ENCODE measurements around the gene STPG2. TPM values are rescaled to one million over a fixed set of nuclear protein-coding genes. Genes with fewer than 3 reads are reported as not detected.

The STPG2 gene
- total RNA-seq, 1 donor from 2014 or later: 0.66 TPM

DNA sequence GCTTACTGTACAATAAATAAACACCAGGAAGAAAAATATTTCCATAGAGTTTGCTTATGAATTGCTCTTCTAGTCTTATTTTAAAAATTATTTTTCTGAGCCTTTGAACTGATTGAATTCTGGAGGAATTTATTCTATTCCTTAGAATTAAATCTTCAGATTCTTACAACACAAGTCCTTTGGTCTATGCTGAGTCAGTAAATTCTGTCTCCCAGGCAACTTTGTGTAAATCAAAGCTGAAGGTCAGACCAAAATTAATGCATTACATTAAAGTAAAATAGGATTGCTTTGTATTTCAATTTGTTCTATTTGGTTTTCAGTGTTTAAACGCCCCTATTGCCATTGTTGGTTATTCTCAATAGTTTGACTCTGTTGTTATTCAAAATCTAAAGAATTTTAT lies 26.8 kb upstream of the STPG2 start:
- Mint-ChIP-seq H3K4me3 (ENCODE audit: unreplicated experiment) (no peak overlapping the region), H3K4me1 (ENCODE audit: low read depth, unreplicated experiment) (no peaks in the 10 kb centered on the region), H3K27me3 (ENCODE audit: unreplicated experiment) (peaks cover 4% of the 10 kb centered on the region), H3K36me3 (ENCODE audit: unreplicated experiment) (no peaks in the 10 kb centered on the region), H3K9me3 (ENCODE audit: unreplicated experiment) (no peaks in the 10 kb centered on the region), H3K27ac (ENCODE audit: unreplicated experiment) (no peak overlapping the region)
- no peak for DNase-seq
- TF ChIP-seq, protein P1, sequence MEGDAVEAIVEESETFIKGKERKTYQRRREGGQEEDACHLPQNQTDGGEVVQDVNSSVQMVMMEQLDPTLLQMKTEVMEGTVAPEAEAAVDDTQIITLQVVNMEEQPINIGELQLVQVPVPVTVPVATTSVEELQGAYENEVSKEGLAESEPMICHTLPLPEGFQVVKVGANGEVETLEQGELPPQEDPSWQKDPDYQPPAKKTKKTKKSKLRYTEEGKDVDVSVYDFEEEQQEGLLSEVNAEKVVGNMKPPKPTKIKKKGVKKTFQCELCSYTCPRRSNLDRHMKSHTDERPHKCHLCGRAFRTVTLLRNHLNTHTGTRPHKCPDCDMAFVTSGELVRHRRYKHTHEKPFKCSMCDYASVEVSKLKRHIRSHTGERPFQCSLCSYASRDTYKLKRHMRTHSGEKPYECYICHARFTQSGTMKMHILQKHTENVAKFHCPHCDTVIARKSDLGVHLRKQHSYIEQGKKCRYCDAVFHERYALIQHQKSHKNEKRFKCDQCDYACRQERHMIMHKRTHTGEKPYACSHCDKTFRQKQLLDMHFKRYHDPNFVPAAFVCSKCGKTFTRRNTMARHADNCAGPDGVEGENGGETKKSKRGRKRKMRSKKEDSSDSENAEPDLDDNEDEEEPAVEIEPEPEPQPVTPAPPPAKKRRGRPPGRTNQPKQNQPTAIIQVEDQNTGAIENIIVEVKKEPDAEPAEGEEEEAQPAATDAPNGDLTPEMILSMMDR (IDR thresholded peaks at IDR 0.05; ENCODE audit: partially characterized antibody, unreplicated experiment): no peak

DNA sequence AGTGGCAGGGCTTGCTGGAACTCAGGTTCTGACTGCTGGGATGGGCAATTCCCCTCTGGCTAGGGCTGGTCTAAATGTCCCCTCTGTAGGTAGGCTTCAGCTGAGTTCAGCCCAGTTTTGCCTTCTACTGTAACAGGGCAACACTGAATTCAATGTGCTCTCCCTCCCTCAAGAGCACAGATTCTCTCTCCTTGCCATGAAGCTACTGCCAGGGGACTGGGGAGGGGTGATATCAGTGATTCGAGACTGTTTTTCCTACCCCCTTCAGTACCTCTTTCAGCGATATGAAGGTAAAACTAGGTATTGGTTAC lies 23.4 kb upstream of the STPG2 start:
- Mint-ChIP-seq H3K27ac (ENCODE audit: unreplicated experiment) (no peak overlapping the region), H3K4me1 (ENCODE audit: low read depth, unreplicated experiment) (no peaks in the 10 kb centered on the region), H3K4me3 (ENCODE audit: unreplicated experiment) (no peak overlapping the region), H3K36me3 (ENCODE audit: unreplicated experiment) (no peaks in the 10 kb centered on the region), H3K27me3 (ENCODE audit: unreplicated experiment) (peaks cover 4% of the 10 kb centered on the region), H3K9me3 (ENCODE audit: unreplicated experiment) (no peaks in the 10 kb centered on the region)
- no peak for DNase-seq
- TF ChIP-seq, protein P1 (IDR thresholded peaks at IDR 0.05; ENCODE audit: partially characterized antibody, unreplicated experiment): no peak

DNA sequence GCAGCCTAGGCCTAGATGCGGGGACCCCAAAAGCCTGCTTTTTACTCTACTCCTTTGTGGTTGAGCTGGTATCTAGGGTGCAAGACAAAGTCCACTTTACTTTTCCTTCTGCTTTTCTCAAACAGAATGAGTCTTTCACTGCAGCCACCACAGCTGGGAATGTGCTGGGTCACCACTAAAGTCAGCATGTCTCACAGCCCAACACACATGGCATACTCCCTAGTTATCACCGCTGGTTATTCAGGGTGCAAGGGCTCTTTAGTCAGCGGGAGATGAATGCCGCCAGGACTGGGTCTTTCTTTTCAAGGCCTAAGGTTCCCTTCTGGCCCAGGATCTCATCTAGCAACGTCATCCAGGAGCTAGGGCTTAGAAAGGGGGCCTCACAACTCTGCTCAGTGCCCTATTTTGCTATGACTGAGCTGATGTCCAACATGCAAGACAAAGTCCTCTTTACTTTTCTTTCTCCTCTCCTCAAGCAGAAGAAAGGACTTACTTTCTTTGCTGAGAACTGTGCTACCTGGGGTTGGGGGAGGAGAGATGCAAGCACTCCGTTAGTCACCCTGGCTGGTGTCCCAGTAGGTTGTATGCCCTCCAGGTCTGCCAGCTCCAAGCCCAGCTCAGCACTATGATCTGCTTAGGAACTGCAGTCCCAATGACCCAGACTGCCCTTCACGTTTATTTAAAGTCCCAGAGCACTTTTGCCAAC lies 22.9 kb upstream of the STPG2 start:
- no peak for DNase-seq
- no peaks in the 10 kb centered on the region for H3K4me1 Mint-ChIP-seq (ENCODE audit: low read depth, unreplicated experiment)
- H3K27me3 Mint-ChIP-seq (ENCODE audit: unreplicated experiment): peaks cover 4% of the 10 kb centered on the region
- no peak overlapping the region for H3K4me3 Mint-ChIP-seq (ENCODE audit: unreplicated experiment)
- TF ChIP-seq, protein P1 (IDR thresholded peaks at IDR 0.05; ENCODE audit: partially characterized antibody, unreplicated experiment): no peak
- H3K36me3 Mint-ChIP-seq (ENCODE audit: unreplicated experiment): no peaks in the 10 kb centered on the region
- no peak overlapping the region for H3K27ac Mint-ChIP-seq (ENCODE audit: unreplicated experiment)
- H3K9me3 Mint-ChIP-seq (ENCODE audit: unreplicated experiment): no peaks in the 10 kb centered on the region

DNA sequence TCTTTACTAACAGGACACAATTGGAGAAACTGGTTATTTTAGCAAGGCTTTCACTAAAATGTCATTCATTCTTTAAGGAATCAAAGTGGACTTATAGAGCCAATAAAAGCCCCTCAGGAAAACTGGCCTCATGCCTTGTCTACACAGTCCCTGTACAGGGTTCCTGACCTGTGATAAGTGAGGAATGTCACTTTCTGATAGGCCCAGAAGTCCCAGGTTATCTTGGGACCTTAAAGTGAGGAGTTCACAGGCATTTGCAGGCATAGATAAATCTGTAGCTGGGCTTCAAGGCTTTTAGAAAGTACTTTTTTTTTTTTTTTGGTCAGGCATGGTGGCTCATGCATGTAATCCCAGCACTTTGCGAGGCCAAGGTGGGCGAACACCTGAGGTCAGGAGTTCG lies 19.4 kb upstream of the STPG2 start:
- Mint-ChIP-seq H3K27ac (ENCODE audit: unreplicated experiment) (no peak overlapping the region), H3K4me1 (ENCODE audit: low read depth, unreplicated experiment) (no peaks in the 10 kb centered on the region), H3K4me3 (ENCODE audit: unreplicated experiment) (no peak overlapping the region), H3K27me3 (ENCODE audit: unreplicated experiment) (peaks cover 5% of the 10 kb centered on the region), H3K9me3 (ENCODE audit: unreplicated experiment) (no peaks in the 10 kb centered on the region), H3K36me3 (ENCODE audit: unreplicated experiment) (no peaks in the 10 kb centered on the region)
- no peak for DNase-seq
- TF ChIP-seq, protein P1 (IDR thresholded peaks at IDR 0.05; ENCODE audit: partially characterized antibody, unreplicated experiment): no peak

DNA sequence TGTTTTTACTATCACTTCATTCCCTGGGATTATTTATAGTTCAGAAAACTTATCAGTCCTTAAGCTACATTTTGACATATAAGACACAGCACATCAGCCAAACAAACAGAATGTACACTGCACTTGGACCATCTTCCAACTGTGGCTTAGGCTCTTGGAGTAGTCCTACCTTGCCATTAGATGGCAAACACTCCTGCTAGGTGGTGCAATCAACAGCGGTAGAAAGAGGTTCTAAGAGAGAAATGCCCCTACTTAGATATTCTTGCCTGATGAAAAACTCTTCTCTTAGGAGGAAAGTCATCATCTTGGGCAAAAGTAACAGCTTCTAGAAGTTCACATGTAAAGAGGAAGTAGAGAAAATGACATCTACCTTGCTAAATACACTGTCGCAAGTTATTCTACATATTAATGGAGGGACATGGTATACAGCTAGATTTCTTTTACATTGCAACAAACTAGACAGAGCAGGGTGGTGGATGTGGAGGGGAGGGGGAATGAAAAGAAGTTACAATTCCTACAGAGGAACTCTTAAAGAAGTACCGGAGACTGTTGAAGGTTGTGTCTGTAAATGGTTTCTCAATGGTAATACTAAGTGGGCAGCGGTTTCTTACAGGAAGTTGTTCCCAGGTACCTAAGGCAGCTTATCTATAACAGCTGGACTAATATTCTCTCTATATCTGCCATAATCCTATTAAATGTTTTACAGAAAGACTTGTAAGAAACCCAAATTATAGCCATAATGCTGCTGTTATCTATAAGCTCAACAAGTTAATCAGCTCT lies 8.1 kb upstream of the STPG2 start:
- H3K27ac Mint-ChIP-seq (ENCODE audit: unreplicated experiment): no peak overlapping the region
- no peaks in the 10 kb centered on the region for H3K36me3 Mint-ChIP-seq (ENCODE audit: unreplicated experiment)
- no peaks in the 10 kb centered on the region for H3K4me1 Mint-ChIP-seq (ENCODE audit: low read depth, unreplicated experiment)
- H3K9me3 Mint-ChIP-seq (ENCODE audit: unreplicated experiment): no peaks in the 10 kb centered on the region
- no peak for DNase-seq
- TF ChIP-seq, protein P1 (IDR thresholded peaks at IDR 0.05; ENCODE audit: partially characterized antibody, unreplicated experiment): no peak
- no peaks in the 10 kb centered on the region for H3K27me3 Mint-ChIP-seq (ENCODE audit: unreplicated experiment)
- H3K4me3 Mint-ChIP-seq (ENCODE audit: unreplicated experiment): no peak overlapping the region

Measured in glutamatergic neuron (in vitro differentiated cells).